Osteocyte (in vitro differentiated cells): ENCODE results near the gene KDM4B. TPM values are rescaled to one million over a fixed set of nuclear protein-coding genes. Genes with fewer than 3 reads are reported as not detected.

Experiments used
- DNase-seq: peaks from one replicate; pipeline ENCODE4 v3.0.0; 2021; ENCODE audit warnings: mixed read lengths; ENCODE audit not compliant: unreplicated experiment; ENCODE audit errors: extremely low spot score
- H3K27ac Mint-ChIP-seq: one replicate; pipeline ENCODE4 v1.8.0; 2021; ENCODE audit warnings: mild to moderate bottlenecking, mixed read lengths; ENCODE audit not compliant: unreplicated experiment
- H3K27me3 Mint-ChIP-seq: one replicate; pipeline ENCODE4 v1.8.0; 2021; ENCODE audit warnings: mixed read lengths; ENCODE audit not compliant: unreplicated experiment
- H3K36me3 Mint-ChIP-seq: one replicate; pipeline ENCODE4 v1.8.0; 2021; ENCODE audit warnings: mixed read lengths; ENCODE audit not compliant: unreplicated experiment
- H3K4me1 Mint-ChIP-seq: one replicate; pipeline ENCODE4 v1.8.0; 2021; ENCODE audit warnings: mixed read lengths; ENCODE audit not compliant: unreplicated experiment
- H3K4me3 Mint-ChIP-seq: one replicate; pipeline ENCODE4 v1.8.0; 2021; ENCODE audit warnings: mild to moderate bottlenecking, moderate library complexity, mixed read lengths; ENCODE audit not compliant: unreplicated experiment
- H3K9me3 Mint-ChIP-seq: one replicate; pipeline ENCODE4 v1.8.0; 2021; ENCODE audit warnings: mixed read lengths; ENCODE audit not compliant: unreplicated experiment
- total RNA-seq: library from RNA; stranded (reverse); gene quantifications from 2 replicates; pipeline ENCODE4 v1.2.1, GENCODE V29; 2021
- TF ChIP-seq, protein P1 (sequence below): fragments of 200-600 bp; sonication (generic); IDR thresholded peaks from 2 replicates; pipeline ENCODE4 v1.5.0; 2021; ENCODE audit warnings: antibody characterized with exemption, mild to moderate bottlenecking, moderate library complexity

The KDM4B gene
- total RNA-seq, 1 donor from 2014 or later, result 49.0 TPM

DNA sequence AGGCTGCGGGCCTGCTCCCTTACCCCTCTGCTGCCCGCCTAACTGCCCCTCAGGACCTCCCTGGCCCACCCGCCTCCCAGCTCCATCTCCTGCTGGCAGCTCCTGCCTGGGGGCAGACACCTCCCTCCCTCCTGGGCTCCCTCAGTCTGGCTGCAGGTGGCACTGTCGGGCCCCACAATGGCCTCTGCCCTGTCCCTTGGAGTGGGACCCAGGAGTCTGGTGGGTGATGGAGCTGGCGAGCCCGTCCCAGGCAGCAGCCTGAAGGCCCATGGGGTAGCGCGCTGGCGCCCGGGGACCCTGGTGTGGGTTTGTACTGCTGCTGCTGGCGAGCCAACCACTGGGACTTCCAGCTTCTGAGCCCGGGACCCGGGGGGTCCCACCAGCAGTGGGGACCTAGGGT lies 83.6 kb downstream of the KDM4B start:
- TF ChIP-seq, protein P1, sequence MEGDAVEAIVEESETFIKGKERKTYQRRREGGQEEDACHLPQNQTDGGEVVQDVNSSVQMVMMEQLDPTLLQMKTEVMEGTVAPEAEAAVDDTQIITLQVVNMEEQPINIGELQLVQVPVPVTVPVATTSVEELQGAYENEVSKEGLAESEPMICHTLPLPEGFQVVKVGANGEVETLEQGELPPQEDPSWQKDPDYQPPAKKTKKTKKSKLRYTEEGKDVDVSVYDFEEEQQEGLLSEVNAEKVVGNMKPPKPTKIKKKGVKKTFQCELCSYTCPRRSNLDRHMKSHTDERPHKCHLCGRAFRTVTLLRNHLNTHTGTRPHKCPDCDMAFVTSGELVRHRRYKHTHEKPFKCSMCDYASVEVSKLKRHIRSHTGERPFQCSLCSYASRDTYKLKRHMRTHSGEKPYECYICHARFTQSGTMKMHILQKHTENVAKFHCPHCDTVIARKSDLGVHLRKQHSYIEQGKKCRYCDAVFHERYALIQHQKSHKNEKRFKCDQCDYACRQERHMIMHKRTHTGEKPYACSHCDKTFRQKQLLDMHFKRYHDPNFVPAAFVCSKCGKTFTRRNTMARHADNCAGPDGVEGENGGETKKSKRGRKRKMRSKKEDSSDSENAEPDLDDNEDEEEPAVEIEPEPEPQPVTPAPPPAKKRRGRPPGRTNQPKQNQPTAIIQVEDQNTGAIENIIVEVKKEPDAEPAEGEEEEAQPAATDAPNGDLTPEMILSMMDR, result peak; percentile 7
- Mint-ChIP-seq H3K27ac (no peak overlapping the region), H3K9me3 (no peaks in the 10 kb centered on the region), H3K4me3 (no peak overlapping the region), H3K27me3 (no peaks in the 10 kb centered on the region), H3K4me1 (peaks cover 23% of the 10 kb centered on the region), H3K36me3 (peaks cover 12% of the 10 kb centered on the region)
- no peak for DNase-seq

DNA sequence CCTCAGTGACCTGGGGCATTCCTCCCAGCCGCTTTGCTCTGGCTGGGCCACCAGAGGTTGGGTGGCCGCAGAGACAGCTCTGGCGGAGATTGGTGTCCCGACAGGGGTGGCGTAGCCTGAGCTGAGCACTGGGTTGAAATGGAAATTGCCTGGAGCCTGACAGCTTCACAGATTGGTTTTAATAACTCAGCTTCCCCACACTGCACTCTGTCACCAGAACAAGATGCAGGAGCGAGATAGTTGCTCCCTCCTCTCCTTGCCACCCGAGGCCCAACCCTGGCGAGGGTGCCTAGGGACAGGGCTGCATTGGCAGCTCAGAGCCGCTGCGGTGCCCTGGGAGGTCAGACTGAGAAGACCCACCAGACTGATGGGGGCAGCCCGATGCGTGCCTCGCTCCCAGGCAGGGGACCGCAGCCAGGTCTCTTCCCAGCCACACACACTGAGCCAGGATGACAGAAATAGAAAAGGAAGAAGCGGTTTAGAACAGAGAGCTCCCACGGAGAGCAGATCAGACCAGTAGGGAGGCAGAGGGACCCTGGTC lies 84.1 kb downstream of the KDM4B start:
- Mint-ChIP-seq H3K4me3 (no peak overlapping the region), H3K4me1 (peaks cover 22% of the 10 kb centered on the region), H3K27me3 (no peaks in the 10 kb centered on the region), H3K9me3 (no peaks in the 10 kb centered on the region), H3K36me3 (peaks cover 14% of the 10 kb centered on the region), H3K27ac (no peak overlapping the region)
- DNase-seq, result no peak
- TF ChIP-seq, protein P1, result no peak

DNA sequence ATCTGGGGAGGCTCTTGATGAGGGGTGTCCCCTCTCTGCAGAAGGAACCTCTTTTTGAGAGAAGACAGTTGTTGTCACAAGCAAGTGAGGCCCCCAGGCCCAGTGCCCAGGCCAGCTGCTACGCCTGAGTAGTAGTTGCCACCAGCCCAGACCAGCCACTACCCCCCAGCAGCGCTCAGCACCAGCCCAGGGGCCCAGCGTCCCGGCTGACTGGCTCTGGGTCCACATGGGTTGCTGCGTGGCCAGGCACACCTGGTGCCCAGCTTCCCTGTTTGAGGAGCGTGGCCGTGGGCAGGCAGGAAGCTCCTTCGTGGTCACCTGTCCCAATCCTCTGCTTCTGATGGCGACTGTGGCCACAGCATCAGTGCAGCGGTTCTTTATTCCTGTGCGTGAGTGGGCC lies 84.7 kb downstream of the KDM4B start:
- Mint-ChIP-seq H3K4me1 (peaks cover 15% of the 10 kb centered on the region), H3K27me3 (no peaks in the 10 kb centered on the region), H3K27ac (no peak overlapping the region), H3K9me3 (no peaks in the 10 kb centered on the region), H3K4me3 (no peak overlapping the region), H3K36me3 (peaks cover 14% of the 10 kb centered on the region)
- DNase-seq, result no peak
- TF ChIP-seq, protein P1, result no peak

DNA sequence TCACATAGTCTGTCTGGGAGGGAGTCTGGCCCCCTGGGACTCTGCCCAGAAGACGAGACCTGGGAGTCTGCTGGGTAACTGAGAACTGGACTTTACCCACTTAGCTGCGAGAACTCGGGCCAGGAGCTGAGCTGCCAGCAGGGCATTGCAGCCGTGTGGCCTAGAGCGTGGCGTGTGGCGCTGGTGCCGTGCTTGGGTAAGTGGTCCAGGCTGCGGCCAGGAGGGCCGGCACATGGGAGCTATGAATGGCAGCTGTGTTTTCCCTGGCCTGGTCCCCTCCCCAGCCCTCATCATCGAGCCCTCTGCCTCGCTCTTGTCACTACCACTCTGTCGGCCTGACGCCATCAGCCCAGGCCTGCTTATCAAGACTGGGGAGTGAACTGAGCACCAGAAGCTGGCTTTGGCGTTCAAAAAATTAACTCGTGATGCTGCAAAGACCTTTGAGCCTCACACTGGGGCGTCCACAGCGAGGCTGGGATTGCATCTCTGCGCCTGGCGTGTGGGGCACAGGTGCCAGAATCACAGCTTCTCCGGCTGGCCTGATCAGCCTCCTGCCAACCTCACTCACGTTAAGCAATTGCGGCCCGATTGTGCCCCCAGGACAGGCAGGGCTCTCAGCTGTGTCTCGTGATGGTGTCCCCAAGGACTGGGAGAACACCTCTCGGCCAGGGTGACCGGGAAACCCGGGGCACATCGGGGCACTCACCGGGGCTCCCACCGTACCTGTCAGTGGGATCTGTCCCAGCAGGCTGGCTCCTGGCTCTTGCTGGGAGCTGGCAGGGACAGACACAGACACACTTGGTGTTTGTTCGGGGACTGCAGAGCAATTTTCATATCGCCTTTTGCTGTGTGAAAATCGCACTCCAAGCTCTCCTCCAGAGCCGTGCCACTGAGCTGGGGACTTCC lies 85.9 kb downstream of the KDM4B start:
- no peak overlapping the region for H3K4me3 Mint-ChIP-seq
- peaks cover 16% of the 10 kb centered on the region for H3K36me3 Mint-ChIP-seq
- H3K9me3 Mint-ChIP-seq, result no peaks in the 10 kb centered on the region
- H3K27ac Mint-ChIP-seq, result no peak overlapping the region
- TF ChIP-seq, protein P1, result no peak
- H3K27me3 Mint-ChIP-seq, result no peaks in the 10 kb centered on the region
- DNase-seq, result no peak
- peaks cover 5% of the 10 kb centered on the region for H3K4me1 Mint-ChIP-seq

DNA sequence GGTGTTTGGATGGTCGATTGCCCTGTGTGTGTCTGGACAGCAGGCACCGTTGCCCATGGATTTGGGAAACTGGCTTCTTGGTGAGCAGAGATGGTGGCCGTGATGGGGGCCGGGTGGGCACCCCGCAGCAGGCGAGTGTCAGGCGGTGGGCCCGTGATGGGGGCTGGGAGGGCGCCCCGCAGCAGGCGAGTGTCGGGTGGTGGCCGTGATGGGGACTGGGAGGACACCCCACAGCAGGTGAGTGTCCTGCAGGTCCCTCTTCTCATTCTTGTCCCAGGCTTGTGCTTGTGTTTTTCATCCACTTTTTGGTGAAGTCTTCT lies 86.5 kb downstream of the KDM4B start:
- Mint-ChIP-seq H3K27ac (no peak overlapping the region), H3K9me3 (no peaks in the 10 kb centered on the region), H3K4me3 (no peak overlapping the region), H3K36me3 (peaks cover 16% of the 10 kb centered on the region), H3K27me3 (no peaks in the 10 kb centered on the region), H3K4me1 (no peaks in the 10 kb centered on the region)
- TF ChIP-seq, protein P1, result no peak
- DNase-seq, result no peak
